Mucosa of descending colon (tissue), 3 donors: ENCODE results near the gene FER1L5. TPM values are rescaled to one million over a fixed set of nuclear protein-coding genes. Genes with fewer than 3 reads are reported as not detected.
A peak's percentile ranks its signal among the peaks of the same experiment; 100 is the strongest.

ENCODE experiments used
- ATAC-seq: fragments of 200-7000 bp; cut with Tn5 transposase; one replicate; pipeline ENCODE4 v1.9.1; 2020; ENCODE audit warnings: mild to moderate bottlenecking, moderate library complexity
- DNase-seq, 3 donors: peaks; one replicate each; pipeline ENCODE4 v3.0.0-alpha.2; 2020
- H3K36me3 ChIP-seq: fragments of 200-600 bp; one replicate; pipeline ENCODE4 v1.8.0; 2021; ENCODE audit warnings: low read depth, mild to moderate bottlenecking
- H3K4me1 ChIP-seq: fragments of 200-600 bp; one replicate; pipeline ENCODE4 v1.8.0; 2021; ENCODE audit warnings: low read depth, mild to moderate bottlenecking
- H3K4me3 ChIP-seq: fragments of 200-600 bp; one replicate; pipeline ENCODE4 v1.8.0; 2021; ENCODE audit warnings: mild to moderate bottlenecking
- H3K9me3 ChIP-seq: fragments of 200-600 bp; one replicate; pipeline ENCODE4 v1.8.0; 2021; ENCODE audit warnings: mild to moderate bottlenecking
- CTCF ChIP-seq: fragments of 200-600 bp; IDR thresholded peaks from one replicate; pipeline ENCODE4 v1.8.0; 2022; ENCODE audit warnings: antibody characterized with exemption, mild to moderate bottlenecking
- intact Hi-C, 2 donors: fragments of 100-400 bp; cut with DNase I in 1 of 2; cut with micrococcal nuclease in 1 of 2; formaldehyde crosslinking; loops; one replicate each; pipeline versions ENCODE4 v1.11.0 to v1.11.1; 2022; cut with DNase I, micrococcal nuclease
- total RNA-seq, 3 donors: library from RNA; stranded (reverse); fragmentation: NEBNext Ultra II Directional in 2 of 3; extraction: Animal tissue kit (Norgen Biotek cat#: 25700) in 2 of 3; gene quantifications; one replicate each; pipeline versions ENCODE4 v1.2.1 to v1.2.4, GENCODE V29; 2021 to 2023
- donor health status: DM: no; HTN: no; CAD: no; lungs with moderate emphysema.
- donor health status: DM: no; HTN: no; CAD: no.
- donor health status: DM: no; HTN: yes; CAD: no.

Gene FER1L5
- total RNA-seq, 3 donors from 2014 or later = 0.09 TPM; not detected in 2

DNA sequence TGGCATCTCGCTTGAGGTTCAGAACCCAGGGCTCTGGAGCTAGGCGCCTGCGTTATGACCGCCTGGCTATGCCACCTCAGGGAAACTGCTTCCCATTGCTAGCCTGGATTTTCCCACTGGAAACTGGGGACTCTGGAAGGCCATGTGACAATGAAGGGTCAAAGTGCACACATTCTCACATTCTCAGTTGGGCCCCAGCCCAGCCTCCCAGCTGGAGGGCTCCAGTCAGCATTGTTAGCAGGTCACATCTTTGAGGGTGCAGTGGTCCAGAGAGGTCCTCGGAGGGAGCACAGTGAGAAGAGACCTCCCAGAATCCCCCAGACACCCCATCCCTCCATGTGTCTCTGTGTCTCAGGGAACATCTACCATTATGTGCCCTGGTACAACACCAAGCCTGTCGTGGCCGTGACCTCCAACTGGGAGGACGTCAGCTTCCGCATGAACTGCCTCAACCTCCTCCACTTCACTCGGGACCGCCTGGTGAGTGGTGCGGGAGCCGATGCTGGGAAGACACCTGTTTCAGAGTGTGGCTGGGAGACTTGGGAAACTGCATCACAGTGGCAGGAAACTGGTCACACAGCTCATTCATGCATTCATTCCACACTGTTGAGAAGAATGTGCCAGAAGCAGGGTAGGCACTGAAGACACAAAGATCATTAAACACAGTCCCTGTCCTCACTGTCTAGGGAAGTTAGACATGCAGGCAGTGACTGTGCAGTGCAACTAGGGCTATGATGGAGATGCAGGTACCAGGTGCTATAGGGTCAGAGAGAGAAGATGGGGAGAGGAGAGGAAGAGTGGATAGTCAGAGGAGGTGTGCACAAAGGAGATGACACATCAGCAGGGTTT, 41.6 kb downstream of the FER1L5 start:
- no peak for ATAC-seq
- H3K4me3 ChIP-seq = no peak overlapping the region
- intact Hi-C loops = no loop called here
- no peaks in the 10 kb centered on the region for H3K4me1 ChIP-seq
- DNase-seq = peak in 1 of 3 donors; percentile 5
- H3K9me3 ChIP-seq = no peaks in the 10 kb centered on the region
- no peaks in the 10 kb centered on the region for H3K36me3 ChIP-seq
- TF ChIP-seq CTCF = no peak

DNA sequence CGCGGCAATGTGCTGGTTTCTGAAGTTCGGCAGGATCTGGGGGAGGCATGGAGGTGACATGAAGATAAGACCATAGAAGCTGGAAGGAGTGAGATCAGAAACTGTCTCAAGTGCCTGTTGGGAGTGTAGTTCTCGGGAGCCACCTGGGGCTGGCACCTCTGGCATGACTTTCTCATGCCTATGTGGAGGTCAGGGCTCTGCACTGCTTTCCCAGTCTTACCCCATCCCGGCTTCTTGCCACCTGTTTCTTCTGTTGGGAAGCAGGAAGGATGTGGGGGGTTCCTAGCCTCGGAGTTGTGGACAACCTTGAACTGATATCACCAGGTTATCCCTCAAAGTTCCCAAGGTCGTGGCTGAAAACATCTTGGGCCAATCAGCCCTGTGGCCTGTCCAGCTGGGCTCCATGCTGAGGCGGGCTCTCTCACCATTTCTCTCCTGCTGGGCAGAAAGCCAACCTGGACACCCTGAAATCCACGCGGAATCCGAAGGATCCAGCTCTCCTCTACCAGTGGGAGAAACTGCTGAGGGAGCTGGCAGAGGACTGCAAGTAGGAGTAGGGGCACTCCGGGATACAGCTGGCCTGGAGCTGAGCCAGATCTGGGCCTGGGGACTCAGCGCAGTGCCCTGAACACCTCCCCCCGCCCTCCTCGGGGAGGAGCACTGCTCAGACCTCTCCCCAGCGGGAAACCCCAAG, 42.5 kb downstream of the FER1L5 start:
- Histone ChIP-seq H3K36me3 (no peaks in the 10 kb centered on the region), H3K9me3 (no peaks in the 10 kb centered on the region), H3K4me1 (no peaks in the 10 kb centered on the region), H3K4me3 (no peak overlapping the region)
- no peak for ATAC-seq
- TF ChIP-seq CTCF = no peak
- no peak for DNase-seq
- intact Hi-C loops = no loop called here

DNA sequence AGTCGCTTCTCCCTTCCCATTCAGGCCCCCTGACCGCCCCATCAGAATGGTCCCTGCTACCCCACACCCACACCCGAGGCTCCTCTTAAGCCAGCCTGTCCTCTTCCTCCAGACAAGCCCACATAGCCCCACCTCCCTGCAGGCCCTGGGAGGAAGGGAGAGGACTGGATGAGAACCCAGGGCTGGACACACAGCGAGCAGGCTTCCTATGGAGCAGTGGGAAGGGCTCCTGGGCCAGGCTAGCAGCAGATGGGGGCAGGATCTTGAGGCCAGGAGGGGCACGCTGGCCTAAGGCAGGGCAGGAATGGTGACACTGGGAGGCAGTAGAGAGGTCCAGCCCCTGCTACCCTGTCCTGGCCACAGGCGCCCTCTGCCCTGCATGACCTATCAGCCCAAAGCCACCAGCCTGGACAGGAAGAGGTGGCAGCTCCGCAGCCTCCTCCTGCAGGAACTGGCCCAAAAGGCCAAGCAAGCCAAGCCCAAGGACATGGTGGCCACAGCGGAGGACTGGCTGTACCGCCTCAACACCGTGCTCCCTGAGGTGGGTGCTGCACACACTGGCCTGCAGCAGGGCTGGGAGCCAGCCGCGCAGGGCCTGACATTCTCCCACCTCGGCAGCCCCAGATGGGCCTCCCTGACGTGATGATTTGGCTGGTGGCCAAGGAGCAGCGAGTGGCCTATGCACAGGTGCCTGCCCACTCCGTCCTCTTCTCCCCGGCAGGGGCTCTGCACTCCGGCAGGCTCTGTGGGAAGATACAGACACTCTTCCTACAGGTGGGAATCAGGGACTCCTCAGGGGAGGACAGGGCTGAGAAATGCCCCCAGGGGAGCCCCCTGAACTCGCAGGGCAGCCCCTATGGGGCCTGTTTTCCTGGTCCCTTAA, 43.3 kb downstream of the FER1L5 start:
- no peak overlapping the region for H3K4me3 ChIP-seq
- intact Hi-C loops = no loop called here
- DNase-seq (no peak), ATAC-seq (no peak)
- no peaks in the 10 kb centered on the region for H3K9me3 ChIP-seq
- H3K4me1 ChIP-seq = no peaks in the 10 kb centered on the region
- no peaks in the 10 kb centered on the region for H3K36me3 ChIP-seq
- TF ChIP-seq CTCF = no peak

DNA sequence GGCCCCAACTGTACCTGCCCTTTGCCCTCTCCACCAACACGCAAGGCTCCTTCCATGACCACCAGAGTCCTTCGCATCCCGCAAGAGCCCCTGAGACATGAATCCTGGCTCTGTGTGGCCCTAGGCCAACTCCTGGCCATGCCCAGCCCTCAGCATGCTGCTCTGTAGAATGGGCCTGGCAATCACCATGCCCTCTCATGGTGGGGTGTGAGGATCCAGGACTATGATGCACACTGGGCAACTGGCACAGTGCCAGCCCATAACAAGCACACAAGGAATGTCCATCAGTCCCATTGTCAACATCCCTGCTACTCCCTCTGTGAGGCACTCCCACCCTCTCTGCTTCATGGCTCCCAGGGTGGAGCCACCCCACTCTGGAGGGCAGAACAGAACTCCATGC, 44.7 kb downstream of the FER1L5 start:
- no peak for TF ChIP-seq CTCF
- ATAC-seq (no peak), DNase-seq (no peak)
- H3K4me3 ChIP-seq = no peak overlapping the region
- intact Hi-C loops = no loop called here
- H3K9me3 ChIP-seq = no peaks in the 10 kb centered on the region
- H3K36me3 ChIP-seq = no peaks in the 10 kb centered on the region
- no peaks in the 10 kb centered on the region for H3K4me1 ChIP-seq

- Histone ChIP-seq H3K4me1 (no peaks in the 10 kb centered on the region), H3K36me3 (no peaks in the 10 kb centered on the region), H3K9me3 (no peaks in the 10 kb centered on the region), H3K4me3 (no peak overlapping the region)
- ATAC-seq = no peak
- intact Hi-C loops = no loop called here
- no peak for DNase-seq
- no peak for TF ChIP-seq CTCF
These were observed 45.4 kb downstream of the FER1L5 start for GRCh38 chr2:96687711-96688640.
